Loucy (cell line): ENCODE measurements around the gene DNAI1.

ENCODE experiments used
- H2AFZ ChIP-seq: fragments of 200-600 bp; sonication (generic); 2 replicates; pipeline ENCODE4 v1.6.0; 2016; ENCODE audit warnings: antibody characterized with exemption, mild to moderate bottlenecking, low read length, moderate library complexity
- H3F3A ChIP-seq: fragments of 200-600 bp; 2 replicates; pipeline ENCODE4 v1.6.0; 2016; ENCODE audit warnings: antibody characterized with exemption, low read depth, mild to moderate bottlenecking
- H3K27me3 ChIP-seq: fragments of 200-600 bp; sonication (generic); 2 replicates; pipeline ENCODE4 v1.6.1; 2014; ENCODE audit warnings: low read length, mild to moderate bottlenecking; ENCODE audit not compliant: insufficient read depth, poor library complexity, severe bottlenecking
- H3K36me3 ChIP-seq: fragments of 200-600 bp; sonication (generic); 2 replicates; pipeline ENCODE4 v1.6.1; 2016; ENCODE audit warnings: low read length; ENCODE audit not compliant: insufficient read depth
- H3K4me1 ChIP-seq: fragments of 200-600 bp; sonication (generic); 2 replicates; pipeline ENCODE4 v1.5.1; 2014; ENCODE audit warnings: low read length, mild to moderate bottlenecking; ENCODE audit not compliant: insufficient read depth, poor library complexity, severe bottlenecking
- H3K4me2 ChIP-seq: fragments of 200-600 bp; sonication (generic); 2 replicates; pipeline ENCODE4 v1.6.0; 2014; ENCODE audit warnings: antibody characterized with exemption, low read length, low read depth, mild to moderate bottlenecking; ENCODE audit not compliant: poor library complexity, severe bottlenecking
- H3K4me3 ChIP-seq: fragments of 200-600 bp; sonication (generic); 2 replicates; pipeline ENCODE4 v1.5.1; 2014; ENCODE audit warnings: low read length, mild to moderate bottlenecking, mixed read lengths; ENCODE audit not compliant: poor library complexity, severe bottlenecking
- H3K79me2 ChIP-seq: fragments of 200-600 bp; sonication (generic); 2 replicates; pipeline ENCODE4 v1.6.1; 2014; ENCODE audit warnings: low read length; ENCODE audit not compliant: insufficient read depth
- H3K9ac ChIP-seq: fragments of 200-600 bp; sonication (generic); 2 replicates; pipeline ENCODE4 v1.6.0; 2014; ENCODE audit warnings: mild to moderate bottlenecking, low read depth, low read length, moderate library complexity; ENCODE audit not compliant: poor library complexity, severe bottlenecking
- H3K9me2 ChIP-seq: fragments of 200-600 bp; sonication (generic); replicated peaks from 2 replicates; pipeline ENCODE4 v1.6.1; 2016; ENCODE audit warnings: low read depth, low read length, mixed read lengths
- H3K9me3 ChIP-seq: fragments of 200-600 bp; sonication (generic); 2 replicates; pipeline ENCODE4 v1.6.1; 2014; ENCODE audit warnings: mild to moderate bottlenecking, antibody characterized with exemption, low read length, low read depth; ENCODE audit not compliant: insufficient read depth
- H4K20me1 ChIP-seq: fragments of 200-600 bp; sonication (generic); 2 replicates; pipeline ENCODE4 v1.6.0; 2014; ENCODE audit warnings: antibody characterized with exemption, low read length, mild to moderate bottlenecking; ENCODE audit not compliant: insufficient read depth, poor library complexity, severe bottlenecking
- CTCF ChIP-seq: fragments of 200-600 bp; sonication (generic); conservative IDR thresholded peaks from 2 replicates; pipeline ENCODE4 v1.5.1; 2014; ENCODE audit warnings: mild to moderate bottlenecking, antibody characterized with exemption, low read length
- EZH2phosphoT487 ChIP-seq: fragments of 200-600 bp; IDR thresholded peaks from 2 replicates; pipeline ENCODE4 v1.6.1; 2018; ENCODE audit warnings: antibody characterized with exemption, mild to moderate bottlenecking, moderate library complexity, borderline replicate concordance

DNAI1 gene

DNA sequence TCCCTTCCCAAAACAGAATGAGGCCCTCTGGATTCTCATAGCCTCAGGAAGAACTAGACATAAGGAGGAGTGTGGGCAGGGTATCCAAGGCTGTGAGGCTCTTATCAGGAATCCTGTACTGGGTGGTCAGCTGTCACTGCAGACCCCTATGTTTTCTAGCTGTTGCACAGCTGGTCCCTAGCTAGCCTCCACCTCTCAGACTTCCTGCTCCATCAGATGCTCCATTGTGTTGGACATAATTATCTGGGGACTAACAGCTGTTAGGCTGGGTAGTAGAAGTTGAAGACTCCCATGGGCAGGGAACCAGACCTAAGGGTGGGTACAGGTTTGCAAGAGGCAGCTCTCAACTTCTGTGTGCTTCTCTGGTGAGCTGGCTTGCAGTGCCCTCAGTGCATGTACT, 18.6 kb upstream of the DNAI1 start:
- H2AFZ ChIP-seq: no peak overlapping the region
- no peaks in the 10 kb centered on the region for H3F3A ChIP-seq
- no peak overlapping the region for H3K9ac ChIP-seq
- no peaks in the 10 kb centered on the region for H3K79me2 ChIP-seq
- no peaks in the 10 kb centered on the region for H3K27me3 ChIP-seq
- no peaks in the 10 kb centered on the region for H3K9me3 ChIP-seq
- H4K20me1 ChIP-seq: no peaks in the 10 kb centered on the region
- peaks cover 7% of the 10 kb centered on the region for H3K4me1 ChIP-seq
- H3K9me2 ChIP-seq: no peaks in the 10 kb centered on the region
- H3K4me2 ChIP-seq: no peak overlapping the region
- TF ChIP-seq CTCF (no peak), EZH2phosphoT487 (no peak)
- H3K4me3 ChIP-seq: no peak overlapping the region
- H3K36me3 ChIP-seq: no peaks in the 10 kb centered on the region

- no peak overlapping the region for H3K9ac ChIP-seq
Measured at GRCh38 chr9:34442770-34443169, 15.8 kb upstream of the DNAI1 start.

DNA sequence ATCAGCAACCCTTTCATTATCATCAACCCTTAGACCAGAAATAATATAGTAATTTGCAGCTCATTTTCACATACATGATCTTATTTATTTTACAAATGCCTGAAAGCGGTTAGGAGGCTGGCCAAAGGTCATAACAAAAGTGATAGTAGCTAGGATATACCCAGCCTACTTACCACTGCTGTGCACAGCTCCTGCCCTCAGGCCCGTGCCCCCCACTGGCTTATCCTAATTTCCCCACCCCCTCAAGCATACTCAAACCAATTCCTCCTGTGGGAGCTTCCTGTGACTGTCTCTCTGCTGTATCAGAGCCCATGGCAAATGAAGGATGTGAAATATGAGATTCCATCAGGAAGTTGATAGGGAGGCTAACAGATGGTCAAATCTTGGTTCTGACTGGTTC, 15.1 kb upstream of the DNAI1 start:
- H3K9ac ChIP-seq: no peak overlapping the region
- H3K79me2 ChIP-seq: no peaks in the 10 kb centered on the region
- no peaks in the 10 kb centered on the region for H4K20me1 ChIP-seq
- no peaks in the 10 kb centered on the region for H3F3A ChIP-seq
- no peaks in the 10 kb centered on the region for H3K9me2 ChIP-seq
- H3K9me3 ChIP-seq: no peaks in the 10 kb centered on the region
- no peak overlapping the region for H2AFZ ChIP-seq
- no peaks in the 10 kb centered on the region for H3K36me3 ChIP-seq
- peaks cover 7% of the 10 kb centered on the region for H3K4me1 ChIP-seq
- H3K27me3 ChIP-seq: no peaks in the 10 kb centered on the region
- no peak overlapping the region for H3K4me3 ChIP-seq
- H3K4me2 ChIP-seq: no peak overlapping the region
- TF ChIP-seq EZH2phosphoT487 (no peak), CTCF (no peak)

More at GRCh38 chr9:34442770-34443169, 15.8 kb upstream of the DNAI1 start:
- Histone ChIP-seq H3F3A (no peaks in the 10 kb centered on the region), H2AFZ (no peak overlapping the region), H3K36me3 (no peaks in the 10 kb centered on the region), H3K4me2 (no peak overlapping the region), H3K4me1 (peaks cover 7% of the 10 kb centered on the region), H3K79me2 (no peaks in the 10 kb centered on the region), H3K27me3 (no peaks in the 10 kb centered on the region), H3K4me3 (no peak overlapping the region), H3K9me2 (no peaks in the 10 kb centered on the region), H3K9me3 (no peaks in the 10 kb centered on the region), H4K20me1 (no peaks in the 10 kb centered on the region)
- no peak for TF ChIP-seq EZH2phosphoT487
- no peak for TF ChIP-seq CTCF
